SH-SY5Y (cell line): Measurements from ENCODE around the gene OSGEP.

Experiments used
- GATA2 ChIP-seq: IDR thresholded peaks from 2 replicates; pipeline ENCODE4 v1.6.1; 2011; ENCODE audit warnings: mild to moderate bottlenecking, low read depth, low read length
- GATA3 ChIP-seq: IDR thresholded peaks from 2 replicates; pipeline ENCODE4 v1.6.1; 2011; ENCODE audit warnings: low read depth, mild to moderate bottlenecking, low read length, moderate library complexity

- no peak for TF ChIP-seq GATA3
- no peak for TF ChIP-seq GATA2
These were observed 32.7 kb upstream of the OSGEP start for GRCh38 chr14:20487396-20487725.
